NCI-H82 treated with DMSO at 0.1 percent for 48 hours (cell line): ENCODE measurements around the gene OGA.
"Not testable (repeated sequence)": the region's sequence is repeated elsewhere in the genome, so short reads cannot be mapped to it uniquely, and the experiment has no call there.

Source experiments
- DNase-seq: peaks from one replicate; lab custom pipeline; 2025; ENCODE audit not compliant: unreplicated experiment; lab: John Stamatoyannopoulos, UW

Gene OGA

DNA sequence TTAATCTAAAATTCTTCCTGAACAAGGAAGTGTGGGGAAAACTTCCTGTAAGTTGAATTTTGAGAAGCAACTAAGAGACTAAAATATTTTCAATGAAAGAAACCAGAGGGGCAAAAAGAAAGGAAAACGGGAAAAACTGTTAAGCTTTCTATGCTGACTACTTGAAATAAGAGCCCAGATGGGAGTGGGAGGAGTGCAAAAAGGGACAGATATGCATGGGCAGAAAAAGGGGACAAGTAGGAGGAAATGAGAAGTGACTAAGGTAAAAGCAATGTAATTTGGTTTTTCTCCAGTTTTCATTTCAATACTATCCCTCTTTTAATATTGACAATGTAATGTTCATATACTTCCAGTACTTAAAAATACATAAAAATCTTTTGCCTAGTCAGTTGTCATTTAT is 11.1 kb downstream of the OGA start:
- DNase-seq: no peak

- DNase-seq: no peak
These were observed 14.7 kb downstream of the OGA start for GRCh38 chr10:101803511-101803910.

DNA sequence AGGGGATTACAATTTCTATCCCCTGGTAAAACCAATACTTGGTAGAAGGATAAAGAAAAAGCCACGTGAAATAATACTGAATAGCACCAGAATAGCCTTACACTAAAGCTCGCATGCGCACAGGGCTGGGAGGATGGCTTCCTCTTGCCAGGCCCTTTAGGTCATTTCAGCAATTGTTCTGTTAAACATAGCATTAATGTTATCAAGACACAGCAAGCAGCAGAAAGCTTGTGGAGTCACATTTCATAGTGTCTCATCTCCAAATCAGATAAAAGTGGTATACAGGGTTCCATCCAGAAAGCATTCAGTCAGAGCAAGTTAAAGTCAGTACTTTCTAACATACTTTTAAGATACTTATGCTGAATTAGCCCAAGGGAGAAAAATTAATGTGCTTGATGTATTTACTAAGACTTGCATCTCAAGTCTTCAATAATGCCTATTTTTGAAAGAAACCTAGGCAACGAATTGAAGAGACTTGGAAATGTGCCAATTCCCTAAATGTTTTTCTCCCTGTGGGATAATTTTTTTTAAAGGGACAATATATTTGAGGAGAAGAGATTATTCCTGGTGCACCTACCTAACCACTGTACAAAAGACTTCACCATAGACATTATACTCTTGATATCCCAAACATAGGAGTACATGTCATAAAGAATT is 20.7 kb downstream of the OGA start:
- no peak for DNase-seq

DNA sequence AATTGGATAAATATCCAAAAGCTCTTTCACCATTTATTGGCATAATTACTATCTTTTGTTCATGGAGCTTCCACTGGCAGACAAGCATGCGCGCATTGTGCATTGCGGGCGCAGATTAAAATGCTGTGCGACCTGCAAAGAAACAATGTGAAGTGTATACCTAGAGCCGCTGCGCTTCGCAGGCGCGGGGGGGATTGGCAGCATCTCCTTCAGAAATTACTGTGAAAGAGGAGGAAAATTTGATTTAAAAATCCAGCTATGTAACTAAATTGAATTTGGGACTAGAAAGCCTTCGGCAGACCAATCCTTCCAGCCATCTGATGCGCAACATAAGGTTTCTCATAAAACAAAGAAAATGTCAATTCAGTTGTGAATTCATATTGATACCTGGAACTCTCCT is 24.7 kb downstream of the OGA start:
- DNase-seq: no peak

DNA sequence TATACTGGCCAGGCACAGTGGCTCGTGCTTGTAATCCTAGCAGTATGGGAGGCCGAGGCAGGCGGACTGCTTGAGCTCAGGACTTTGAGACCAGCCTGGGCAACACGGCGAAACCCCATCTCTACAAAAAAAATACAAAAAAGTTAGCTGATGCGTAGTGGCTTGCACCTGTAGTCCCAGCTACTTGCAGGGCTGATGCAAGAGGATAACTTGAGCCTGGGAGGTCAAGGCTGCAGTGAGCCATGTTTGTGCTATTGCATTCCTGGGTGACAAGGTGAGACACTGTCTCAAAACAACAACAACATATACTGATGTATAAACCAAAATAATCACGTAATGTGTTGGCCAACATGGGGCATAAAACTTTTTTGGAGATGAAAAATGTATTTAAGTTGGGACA is 28.6 kb downstream of the OGA start:
- no peak for DNase-seq

DNA sequence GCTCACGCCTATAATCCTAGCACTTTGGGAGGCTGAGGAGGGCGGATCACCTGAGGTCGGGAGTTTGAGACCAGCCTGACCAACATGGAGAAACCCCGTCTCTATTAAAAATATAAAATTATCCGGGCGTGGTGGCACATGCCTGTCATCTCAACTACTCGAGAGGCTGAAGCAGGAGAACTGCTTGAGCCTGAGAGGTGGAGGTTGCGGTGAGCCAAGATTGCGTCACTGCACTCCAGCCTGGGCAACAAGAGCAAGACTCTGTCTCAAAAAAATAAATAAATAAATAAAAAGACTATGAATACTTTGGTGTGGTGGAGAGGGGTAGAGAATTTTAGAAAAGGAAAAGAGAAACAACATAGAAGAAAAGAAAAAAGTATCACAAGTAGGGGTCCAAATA is 29.0 kb downstream of the OGA start:
- not testable (repeated sequence) for DNase-seq

DNA sequence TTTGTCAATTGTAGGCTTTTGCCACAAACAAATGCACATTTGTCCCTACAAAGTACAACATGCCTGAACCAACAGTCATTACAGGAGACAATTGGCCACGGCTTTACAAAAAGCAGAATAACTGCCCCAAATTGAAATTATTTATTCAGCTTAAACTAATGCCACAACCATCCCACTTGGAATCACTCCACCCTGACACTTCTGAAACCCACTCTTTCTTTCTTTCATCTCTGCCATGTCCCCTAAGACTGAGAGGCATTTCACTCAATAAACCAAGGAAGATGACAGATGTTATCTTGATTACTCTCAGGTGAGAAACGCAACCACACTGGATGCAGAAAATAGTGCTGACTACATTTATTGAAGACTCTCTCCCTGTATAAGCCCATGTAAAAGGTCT is 32.4 kb downstream of the OGA start:
- no peak for DNase-seq

GRCh38 chr10:101784558-101784957 is 33.7 kb downstream of the OGA start:
- DNase-seq: no peak

DNA sequence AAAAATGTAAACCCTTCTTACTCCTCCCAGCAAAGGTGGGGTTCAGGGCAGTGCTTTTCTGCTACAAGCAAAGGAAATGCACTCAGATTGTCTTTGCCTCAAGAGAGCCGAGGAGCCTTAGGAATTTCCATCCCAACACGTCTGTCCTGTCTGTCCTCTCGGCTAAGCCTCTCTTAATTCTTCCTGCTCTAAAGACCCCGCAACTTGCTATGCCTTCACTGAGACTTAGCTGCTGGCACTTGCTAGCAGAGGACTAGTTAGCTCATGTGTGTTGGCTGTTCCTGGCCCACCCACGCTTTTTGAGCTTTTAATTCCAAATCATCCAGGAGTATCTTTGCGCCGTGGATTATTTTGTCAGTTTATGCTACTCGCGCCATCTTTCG is 34.5 kb downstream of the OGA start:
- peak; percentile 46 for DNase-seq

- DNase-seq: peak; percentile 70
These were observed 35.2 kb downstream of the OGA start, which contains the start of gene NPM3 for GRCh38 chr10:101782811-101783735. Gene NPM3 (minus strand): TSS chr10:101783446. CDS start chr10:101783390, 56 bp downstream.

DNA sequence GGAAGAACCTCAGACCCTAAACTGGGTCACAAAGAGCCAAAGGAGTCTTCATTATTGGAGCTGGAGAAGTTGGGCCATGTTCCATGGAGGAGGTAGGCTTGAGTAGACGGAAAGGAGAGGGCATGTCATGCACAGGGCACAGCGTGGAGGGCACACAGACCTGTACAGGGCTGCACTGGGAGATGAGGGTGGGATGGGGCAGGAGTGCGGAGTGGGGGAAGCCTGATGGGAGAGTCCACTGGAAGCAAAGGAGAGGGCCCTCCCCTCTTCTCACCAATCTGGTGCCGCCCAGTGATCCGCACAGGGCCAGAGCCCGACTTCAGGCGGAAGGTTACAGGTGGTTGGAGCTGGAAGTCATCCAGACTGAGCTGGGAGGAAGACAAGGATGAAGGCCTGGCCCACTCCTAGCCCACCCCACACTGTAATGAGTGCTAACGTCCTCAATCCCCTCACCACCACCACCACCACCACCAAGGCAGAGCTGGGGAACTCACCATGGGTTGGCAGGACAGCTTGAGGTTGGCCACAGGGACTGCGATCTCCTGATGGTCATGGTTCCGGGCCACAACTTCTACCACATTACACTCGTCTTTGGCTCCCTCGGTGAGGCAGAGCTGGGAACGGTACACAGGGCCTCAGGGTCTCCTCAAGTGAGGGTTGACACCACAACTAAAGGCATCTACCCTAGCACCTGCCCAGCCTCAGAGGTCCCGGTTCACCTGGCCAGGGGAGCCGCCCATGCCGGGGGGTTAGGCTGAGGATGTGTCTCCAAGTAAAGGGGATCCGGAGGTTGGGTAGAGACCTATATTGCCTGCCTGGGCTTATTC is 36.0 kb downstream of the OGA start:
- DNase-seq: no peak

- DNase-seq: no peak
These were observed 36.6 kb downstream of the OGA start for GRCh38 chr10:101781655-101781983.

- peak; percentile 23 for DNase-seq
These were observed 37.2 kb downstream of the OGA start for GRCh38 chr10:101780818-101781654.

GRCh38 chr10:101780187-101780817 is 37.9 kb downstream of the OGA start:
- DNase-seq: no peak

DNA sequence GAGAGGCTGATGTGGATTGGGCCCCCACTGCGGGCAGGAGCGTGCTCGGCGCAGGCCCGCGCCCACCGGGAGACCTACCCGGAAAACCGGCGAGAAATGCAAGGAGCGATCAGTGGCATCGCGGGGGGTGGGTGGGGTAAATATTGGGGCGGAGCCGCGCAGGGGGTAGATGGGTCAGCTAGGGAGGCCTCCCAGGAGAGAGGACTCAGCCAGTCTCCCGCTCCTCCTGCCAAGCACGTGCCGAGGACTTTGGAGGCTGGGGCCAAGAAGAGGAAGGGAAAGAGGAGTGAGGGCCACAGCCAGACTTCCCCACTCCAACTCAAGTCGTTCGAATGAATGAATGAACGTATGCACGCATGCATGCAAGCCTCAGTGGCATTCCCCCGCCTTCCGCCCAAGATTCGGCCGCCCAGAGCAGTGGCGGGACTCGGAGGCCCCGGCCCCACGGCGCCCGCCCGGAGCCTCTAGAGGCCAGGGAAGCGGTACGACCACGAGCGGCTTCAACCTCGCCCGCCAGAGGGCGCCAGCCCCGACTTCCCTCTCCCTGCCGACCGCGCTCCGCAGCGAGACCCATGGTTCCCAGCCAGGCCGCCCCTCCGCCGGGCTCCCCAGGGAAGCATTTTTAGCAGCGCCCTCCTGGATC is 38.6 kb downstream of the OGA start:
- DNase-seq: no peak

DNA sequence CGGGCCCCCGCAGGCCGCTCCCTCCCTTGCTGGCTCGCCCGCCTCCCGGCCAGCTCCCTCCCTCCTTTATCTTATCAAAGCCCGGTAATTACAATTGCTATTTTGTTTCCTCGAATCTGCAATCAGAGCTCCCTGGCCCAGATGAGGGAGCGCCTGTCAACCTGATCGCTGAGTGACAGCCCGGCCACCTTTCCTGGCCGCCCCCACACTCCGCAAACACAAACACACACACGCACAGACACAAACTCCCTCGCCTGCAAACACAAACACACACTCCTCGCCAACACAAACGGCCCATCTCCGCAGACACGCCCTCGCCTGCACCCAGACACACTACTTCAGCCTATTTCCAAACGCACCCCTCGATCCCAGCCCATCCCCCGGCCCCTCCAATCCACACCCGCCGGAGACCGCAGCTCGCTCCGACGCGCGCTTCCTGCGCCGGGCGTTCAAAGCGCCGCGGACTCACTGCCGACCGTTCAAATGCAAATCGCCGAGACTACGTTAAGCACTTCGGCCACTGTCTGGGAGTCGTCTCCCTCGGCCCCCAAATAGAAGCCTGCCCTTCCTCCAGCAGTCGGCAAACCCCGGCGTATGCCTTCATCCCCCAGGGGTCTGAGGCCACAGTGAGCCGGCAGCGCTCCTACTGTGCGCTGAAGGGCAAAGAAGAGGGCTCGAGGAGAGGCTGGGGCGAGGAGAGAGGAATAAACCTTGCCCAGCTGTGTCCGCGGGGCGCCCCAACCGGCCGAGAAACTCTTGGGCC is 39.3 kb downstream of the OGA start:
- DNase-seq: no peak

- no peak for DNase-seq
These were observed 40.0 kb downstream of the OGA start for GRCh38 chr10:101778151-101778780.

DNA sequence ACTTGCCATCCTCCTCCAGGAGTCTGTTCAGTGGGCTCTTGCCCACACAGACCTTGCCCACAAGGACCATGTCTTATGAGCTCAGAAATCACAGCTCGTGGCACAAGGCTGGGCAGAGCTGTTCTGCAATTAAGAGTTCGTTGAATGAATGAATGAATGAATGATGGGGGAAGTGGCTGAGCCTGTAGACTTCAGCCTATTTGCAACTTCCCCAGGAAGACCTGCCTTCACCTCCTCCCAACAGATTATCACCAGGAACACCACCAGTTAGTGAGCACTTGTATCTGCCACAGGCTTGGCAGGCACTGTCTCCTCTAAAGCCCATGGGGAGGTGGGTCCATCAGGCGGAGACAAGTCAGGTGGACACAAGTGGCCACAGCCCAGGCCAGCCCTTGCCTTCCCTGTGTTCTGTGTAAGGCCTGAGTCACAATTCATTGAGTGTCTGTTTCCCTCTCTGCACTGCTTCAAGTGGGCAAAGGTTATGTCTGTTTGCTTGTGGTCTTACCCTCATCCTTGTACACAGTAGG is 40.6 kb downstream of the OGA start:
- no peak for DNase-seq
